Measurements from ENCODE around the gene CNRIP1. TPM values are rescaled to one million over a fixed set of nuclear protein-coding genes. Genes with fewer than 3 reads are reported as not detected.

The CNRIP1 gene
- total RNA-seq, 2 experiments from 2014 or later = not detected

DNA sequence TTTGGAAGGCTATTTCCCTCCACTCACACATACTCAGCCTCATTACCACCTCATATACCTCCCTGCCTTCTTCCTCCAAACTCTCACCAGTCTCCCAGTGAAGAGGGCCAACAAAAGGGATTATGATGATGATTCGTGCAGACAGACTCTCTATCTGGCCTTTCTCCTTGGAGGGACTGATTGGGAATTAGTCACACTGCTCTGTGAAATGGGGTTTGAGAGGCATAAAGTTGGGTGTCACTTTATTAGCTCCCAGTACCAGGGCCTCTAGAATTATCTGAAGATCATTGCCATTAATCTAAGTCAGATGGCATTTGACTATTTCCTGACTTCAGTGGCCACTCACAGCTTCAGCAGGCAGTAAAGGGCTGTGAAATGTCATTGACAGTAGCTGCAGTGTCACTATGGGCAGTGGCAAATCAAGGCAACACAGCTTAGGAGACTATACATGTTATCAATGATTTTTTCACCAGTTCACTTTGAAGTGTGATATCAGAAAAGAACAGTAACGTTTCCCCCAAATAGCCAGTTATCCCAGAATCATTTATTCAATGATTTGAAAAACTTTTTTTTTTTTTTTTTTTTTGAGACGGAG lies 17.4 kb downstream of the CNRIP1 start:
- no peaks in the 10 kb centered on the region for H3K9me3 Mint-ChIP-seq
- no peaks in the 10 kb centered on the region for H3K4me1 Mint-ChIP-seq
- DNase-seq = no peak
- POLR2A ChIA-PET = no interaction called here
- no peak overlapping the region for H3K4me3 Mint-ChIP-seq
- peaks cover 12% of the 10 kb centered on the region for H3K27me3 Mint-ChIP-seq
- H3K27ac Mint-ChIP-seq = no peak overlapping the region
- H3K36me3 Mint-ChIP-seq (ENCODE audit: low read depth) = no peaks in the 10 kb centered on the region
- CTCF ChIA-PET = interaction anchor here (0.7 to 1.6 kb wide), 2 partner anchors 10 to 137 kb away, joined by 3 to 4 read pairs; no protein-coding TSS in a partner anchor

DNA sequence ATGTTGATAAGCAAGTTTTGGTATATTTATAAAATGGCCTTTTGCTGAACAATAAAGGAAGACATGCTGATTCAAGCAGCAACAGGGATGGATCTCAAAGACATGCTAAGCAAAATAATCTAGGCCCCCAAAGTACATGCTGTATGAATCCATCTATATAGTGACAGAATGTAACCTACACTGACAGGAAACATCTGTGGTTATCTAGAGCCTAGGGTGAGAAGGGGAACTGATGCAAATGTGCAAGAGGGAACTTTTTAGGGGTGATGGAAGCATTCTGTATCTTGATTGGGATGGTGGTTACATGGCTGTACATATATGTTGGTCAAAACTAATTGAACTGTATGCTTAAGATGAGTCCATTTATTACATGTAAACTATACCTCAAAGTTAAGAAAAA lies 24.2 kb downstream of the CNRIP1 start:
- H3K4me1 Mint-ChIP-seq = no peaks in the 10 kb centered on the region
- no peaks in the 10 kb centered on the region for H3K9me3 Mint-ChIP-seq
- DNase-seq = no peak
- no peaks in the 10 kb centered on the region for H3K36me3 Mint-ChIP-seq (ENCODE audit: low read depth)
- H3K4me3 Mint-ChIP-seq = no peak overlapping the region
- peaks cover 6% of the 10 kb centered on the region for H3K27me3 Mint-ChIP-seq
- ChIA-PET POLR2A (no interaction called here), CTCF (interaction anchor here (1.7 to 3.1 kb wide), 3 partner anchors 10 to 174 kb away, joined by 3 to 11 read pairs (median 9); no protein-coding TSS in a partner anchor)
- H3K27ac Mint-ChIP-seq = no peak overlapping the region

DNA sequence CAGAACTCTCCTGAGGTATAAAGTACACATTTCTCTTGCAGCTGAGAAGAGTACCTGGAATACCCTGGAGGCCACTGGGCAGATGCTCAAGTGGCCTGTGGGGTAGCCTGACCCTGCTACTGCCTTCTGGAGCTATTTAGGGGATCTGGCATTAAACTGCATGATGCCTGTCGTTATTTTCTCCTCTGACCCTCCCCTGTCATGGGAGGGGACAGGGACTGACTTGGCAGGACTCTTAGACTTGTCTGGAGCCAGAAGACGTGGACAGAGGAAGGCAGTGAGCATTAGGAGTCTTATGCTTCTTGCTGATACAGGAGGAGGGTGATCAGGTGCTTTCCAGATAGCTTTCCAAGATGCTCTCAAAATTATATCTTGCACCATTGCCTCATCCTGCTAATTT lies 24.8 kb downstream of the CNRIP1 start:
- no peaks in the 10 kb centered on the region for H3K36me3 Mint-ChIP-seq (ENCODE audit: low read depth)
- H3K9me3 Mint-ChIP-seq = no peaks in the 10 kb centered on the region
- CTCF ChIA-PET = interaction anchor here (1.4 to 3.1 kb wide), 4 partner anchors 11 to 173 kb away, joined by 3 to 11 read pairs (median 6); no protein-coding TSS in a partner anchor
- no peak overlapping the region for H3K27ac Mint-ChIP-seq
- DNase-seq = no peak
- no peaks in the 10 kb centered on the region for H3K4me1 Mint-ChIP-seq
- H3K4me3 Mint-ChIP-seq = no peak overlapping the region
- peaks cover 6% of the 10 kb centered on the region for H3K27me3 Mint-ChIP-seq
- POLR2A ChIA-PET = no interaction called here

DNA sequence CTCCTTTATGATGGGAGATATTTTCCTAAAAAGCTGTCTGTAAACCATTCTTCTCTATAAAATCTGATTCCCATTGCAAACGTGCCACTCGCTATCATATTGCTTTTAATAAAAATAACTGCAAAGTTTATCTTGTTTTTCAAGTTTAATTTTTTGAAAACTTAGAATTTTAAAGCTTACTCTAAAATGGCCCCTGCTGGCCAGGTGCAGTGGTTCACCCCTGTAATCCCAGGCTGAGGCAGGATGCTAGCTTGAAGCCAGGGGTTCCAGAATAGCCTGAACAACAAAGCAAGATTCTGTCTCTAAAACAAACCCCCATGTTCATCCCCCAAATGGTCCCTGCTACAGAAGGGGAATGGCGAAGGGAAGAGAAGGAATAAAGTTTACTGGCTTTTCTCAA lies 25.6 kb downstream of the CNRIP1 start:
- DNase-seq = no peak
- ChIA-PET POLR2A (no interaction called here), CTCF (interaction anchor here (1.1 to 3.1 kb wide), 4 partner anchors 11 to 172 kb away, joined by 3 to 11 read pairs (median 4); no protein-coding TSS in a partner anchor)
- H3K27me3 Mint-ChIP-seq = peaks cover 3% of the 10 kb centered on the region
- no peak overlapping the region for H3K27ac Mint-ChIP-seq
- no peaks in the 10 kb centered on the region for H3K36me3 Mint-ChIP-seq (ENCODE audit: low read depth)
- H3K4me1 Mint-ChIP-seq = no peaks in the 10 kb centered on the region
- H3K9me3 Mint-ChIP-seq = no peaks in the 10 kb centered on the region
- H3K4me3 Mint-ChIP-seq = no peak overlapping the region

DNA sequence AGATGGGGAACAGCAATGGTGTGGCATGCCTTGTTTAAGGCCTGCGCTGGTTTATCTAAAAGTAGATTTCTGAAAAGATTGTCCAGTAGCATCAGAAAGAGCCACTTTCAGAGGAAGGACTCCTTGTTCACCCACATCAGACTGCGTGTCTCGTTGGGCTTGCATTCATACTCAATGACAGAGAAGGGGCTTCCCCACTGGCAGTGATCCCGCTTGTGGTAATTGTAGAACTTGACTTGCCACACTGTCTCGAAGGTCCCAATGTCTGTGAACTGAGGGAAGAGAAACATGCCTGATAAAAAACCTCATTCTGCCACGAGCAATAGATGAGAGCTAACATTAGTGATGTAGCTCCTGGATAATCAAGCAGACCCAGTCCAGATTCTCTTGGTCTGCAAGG lies 26.0 kb downstream of the CNRIP1 start:
- Mint-ChIP-seq H3K4me3 (no peak overlapping the region), H3K27me3 (peaks cover 3% of the 10 kb centered on the region), H3K9me3 (no peaks in the 10 kb centered on the region), H3K27ac (no peak overlapping the region), H3K36me3 (ENCODE audit: low read depth) (no peaks in the 10 kb centered on the region), H3K4me1 (no peaks in the 10 kb centered on the region)
- CTCF ChIA-PET = interaction anchor here (1.1 to 3.1 kb wide), 5 partner anchors 10 to 173 kb away, joined by 3 to 11 read pairs (median 4); no protein-coding TSS in a partner anchor
- DNase-seq = no peak
- POLR2A ChIA-PET = no interaction called here

DNA sequence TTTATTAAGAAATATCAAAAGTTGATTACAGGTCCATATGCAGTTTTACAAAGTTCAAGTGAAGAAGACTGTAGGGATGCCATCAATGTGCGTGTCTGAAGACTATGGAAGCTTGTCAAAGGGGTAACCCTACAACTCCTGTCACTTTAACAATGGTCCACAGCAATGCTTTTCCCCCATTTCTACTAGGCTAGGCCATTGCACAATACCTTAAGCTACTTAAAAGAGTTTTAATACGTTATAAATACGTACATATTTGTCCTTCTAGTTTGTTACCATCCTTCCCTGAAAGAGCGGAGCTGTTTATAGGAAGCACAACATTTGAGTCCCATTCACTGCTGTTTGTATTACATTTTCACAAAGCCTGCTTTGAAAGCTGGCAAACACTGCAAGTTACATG lies 26.7 kb downstream of the CNRIP1 start:
- POLR2A ChIA-PET = no interaction called here
- no peak for DNase-seq
- H3K27me3 Mint-ChIP-seq = peaks cover 7% of the 10 kb centered on the region
- no peak overlapping the region for H3K27ac Mint-ChIP-seq
- no peak overlapping the region for H3K4me3 Mint-ChIP-seq
- H3K36me3 Mint-ChIP-seq (ENCODE audit: low read depth) = no peaks in the 10 kb centered on the region
- H3K9me3 Mint-ChIP-seq = no peaks in the 10 kb centered on the region
- CTCF ChIA-PET = interaction anchor here (0.6 to 2.4 kb wide), 11 partner anchors 10 to 173 kb away, joined by 3 to 20 read pairs (median 4); no protein-coding TSS in a partner anchor
- H3K4me1 Mint-ChIP-seq = no peaks in the 10 kb centered on the region

DNA sequence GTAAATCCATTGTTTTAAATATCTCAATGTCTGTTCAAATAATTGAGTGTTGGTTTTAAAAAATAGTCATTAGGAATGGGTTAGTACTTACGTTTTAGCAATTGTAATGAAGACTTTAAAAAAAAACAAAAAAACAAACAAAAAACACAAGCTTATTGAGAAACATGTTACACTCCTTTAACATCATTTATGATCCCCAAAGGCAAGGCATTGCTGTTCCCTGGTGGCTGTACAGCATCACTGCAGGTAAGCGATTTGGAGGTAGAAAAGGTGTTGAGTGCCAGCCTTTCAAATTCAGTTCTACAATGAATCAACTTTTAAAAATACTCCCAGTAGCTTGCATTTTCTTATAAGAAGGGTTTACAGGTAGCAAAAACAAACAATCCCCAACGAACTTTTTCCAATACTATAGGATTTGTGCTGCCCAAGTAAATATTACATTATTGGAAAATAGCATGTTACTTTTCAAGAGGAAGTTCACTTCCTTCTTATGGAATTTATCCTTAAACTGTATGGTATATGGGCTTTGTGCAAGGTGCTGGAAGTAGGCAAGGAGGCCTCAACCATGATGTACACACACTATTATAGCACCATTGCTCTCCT lies 27.5 kb downstream of the CNRIP1 start:
- Mint-ChIP-seq H3K4me1 (no peaks in the 10 kb centered on the region), H3K27me3 (peaks cover 12% of the 10 kb centered on the region), H3K4me3 (no peak overlapping the region), H3K9me3 (no peaks in the 10 kb centered on the region), H3K36me3 (ENCODE audit: low read depth) (no peaks in the 10 kb centered on the region), H3K27ac (no peak overlapping the region)
- no peak for DNase-seq
- CTCF ChIA-PET = interaction anchor here (0.6 to 2.4 kb wide), 23 partner anchors 9 to 230 kb away, joined by 3 to 20 read pairs (median 4); partner anchors contain the start of gene C1D
- POLR2A ChIA-PET = interaction anchor here (0.9 kb wide), 1 partner anchor 9 kb away, joined by 3 read pairs; no protein-coding TSS in a partner anchor

DNA sequence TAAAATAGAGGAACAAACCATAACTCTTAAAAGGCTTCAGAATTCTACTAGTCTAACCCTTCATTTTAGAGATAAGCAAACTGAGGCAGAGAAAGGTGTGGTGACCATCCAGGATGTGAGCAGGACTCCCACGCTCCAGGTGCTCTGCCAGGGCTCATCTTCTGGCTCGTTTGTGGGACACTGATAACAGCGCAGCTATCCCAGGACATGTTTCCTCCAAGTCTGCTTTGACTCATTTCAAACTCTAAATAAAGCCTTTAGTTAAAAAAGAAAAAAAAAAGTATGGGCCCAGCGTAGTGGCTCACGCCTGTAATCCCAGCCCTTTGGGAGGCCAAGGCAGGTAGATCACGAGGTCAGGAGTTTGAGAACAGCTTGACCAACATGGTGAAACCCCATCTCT lies 28.4 kb downstream of the CNRIP1 start:
- POLR2A ChIA-PET = interaction anchor here (0.9 kb wide), 1 partner anchor 8 kb away, joined by 3 read pairs; no protein-coding TSS in a partner anchor
- Mint-ChIP-seq H3K27ac (no peak overlapping the region), H3K27me3 (peaks cover 14% of the 10 kb centered on the region), H3K9me3 (no peaks in the 10 kb centered on the region), H3K4me1 (no peaks in the 10 kb centered on the region), H3K4me3 (no peak overlapping the region), H3K36me3 (ENCODE audit: low read depth) (no peaks in the 10 kb centered on the region)
- DNase-seq = no peak
- CTCF ChIA-PET = interaction anchor here (0.8 to 2.4 kb wide), 8 partner anchors 9 to 169 kb away, joined by 3 to 20 read pairs (median 6); no protein-coding TSS in a partner anchor

DNA sequence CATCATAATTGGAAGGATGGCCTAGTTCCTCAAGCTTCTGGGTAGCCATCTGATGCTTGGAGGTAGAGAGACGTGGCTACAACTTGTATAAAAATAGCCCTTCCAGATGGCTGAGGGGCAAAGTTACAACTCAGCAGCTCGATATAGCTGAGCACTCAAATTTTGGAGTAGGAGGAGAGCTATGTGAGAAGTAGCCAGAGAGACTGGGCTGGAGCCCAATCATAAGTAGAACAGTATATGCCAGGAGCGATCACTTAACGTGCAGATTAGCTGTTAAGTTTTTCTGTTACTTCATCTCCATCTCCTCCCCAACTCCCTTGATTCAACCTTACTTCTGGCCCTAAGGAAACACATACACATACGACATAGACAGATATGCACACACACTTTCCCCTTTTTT lies 28.8 kb downstream of the CNRIP1 start:
- no peaks in the 10 kb centered on the region for H3K36me3 Mint-ChIP-seq (ENCODE audit: low read depth)
- H3K27ac Mint-ChIP-seq = no peak overlapping the region
- ChIA-PET POLR2A (no interaction called here), CTCF (interaction anchor here (0.8 to 2.4 kb wide), 7 partner anchors 8 to 169 kb away, joined by 4 to 9 read pairs (median 5); no protein-coding TSS in a partner anchor)
- no peak for DNase-seq
- no peaks in the 10 kb centered on the region for H3K9me3 Mint-ChIP-seq
- H3K27me3 Mint-ChIP-seq = peaks cover 17% of the 10 kb centered on the region
- H3K4me1 Mint-ChIP-seq = no peaks in the 10 kb centered on the region
- H3K4me3 Mint-ChIP-seq = no peak overlapping the region

DNA sequence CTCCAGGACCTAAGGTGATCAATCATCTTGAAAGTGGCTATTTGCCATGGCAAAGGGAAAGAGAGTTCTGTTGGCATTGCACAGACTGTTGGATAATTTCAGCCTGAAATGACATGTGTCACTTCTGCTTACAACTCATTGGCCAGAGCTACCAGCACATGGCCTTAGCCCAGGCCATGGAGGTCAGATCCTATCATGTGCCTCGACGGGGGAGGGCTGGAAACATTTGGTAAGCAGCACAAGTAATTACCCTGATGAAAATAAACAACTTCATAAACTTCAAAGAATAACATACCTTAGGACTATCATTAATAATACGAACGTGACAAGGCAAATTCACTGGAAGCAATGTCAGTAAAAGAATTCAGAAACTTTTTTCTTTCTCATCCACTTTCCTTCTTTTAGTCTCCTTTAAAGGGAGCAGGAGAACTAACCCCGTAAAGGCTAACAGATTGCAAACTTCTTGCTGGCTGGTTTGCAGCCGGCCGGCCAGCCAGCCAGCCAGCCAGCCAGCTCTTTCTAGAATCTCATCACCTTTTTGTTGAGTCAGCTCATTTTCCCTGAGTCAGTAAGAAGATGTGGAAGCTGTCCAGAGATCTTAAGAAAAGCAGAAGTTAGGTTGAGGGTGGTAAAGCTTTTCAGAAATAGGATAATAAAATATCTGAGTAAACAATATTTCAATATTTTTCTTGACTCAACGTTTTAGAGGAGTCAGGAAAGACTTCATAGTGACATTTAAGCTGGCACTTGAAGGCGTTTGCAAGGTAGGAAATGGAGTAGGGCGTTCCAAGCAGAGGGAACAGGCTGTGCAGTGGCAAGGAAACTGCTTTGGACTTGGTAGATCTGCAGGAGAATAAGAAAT lies 31.9 kb downstream of the CNRIP1 start:
- CTCF ChIA-PET = interaction anchor here (0.7 to 1.1 kb wide), 2 partner anchors 91 to 154 kb away, joined by 3 read pairs; no protein-coding TSS in a partner anchor
- H3K27me3 Mint-ChIP-seq = peaks cover 23% of the 10 kb centered on the region
- H3K27ac Mint-ChIP-seq = no peak overlapping the region
- no peaks in the 10 kb centered on the region for H3K36me3 Mint-ChIP-seq (ENCODE audit: low read depth)
- DNase-seq = no peak
- H3K9me3 Mint-ChIP-seq = no peaks in the 10 kb centered on the region
- POLR2A ChIA-PET = no interaction called here
- H3K4me1 Mint-ChIP-seq = no peaks in the 10 kb centered on the region
- H3K4me3 Mint-ChIP-seq = no peak overlapping the region

DNA sequence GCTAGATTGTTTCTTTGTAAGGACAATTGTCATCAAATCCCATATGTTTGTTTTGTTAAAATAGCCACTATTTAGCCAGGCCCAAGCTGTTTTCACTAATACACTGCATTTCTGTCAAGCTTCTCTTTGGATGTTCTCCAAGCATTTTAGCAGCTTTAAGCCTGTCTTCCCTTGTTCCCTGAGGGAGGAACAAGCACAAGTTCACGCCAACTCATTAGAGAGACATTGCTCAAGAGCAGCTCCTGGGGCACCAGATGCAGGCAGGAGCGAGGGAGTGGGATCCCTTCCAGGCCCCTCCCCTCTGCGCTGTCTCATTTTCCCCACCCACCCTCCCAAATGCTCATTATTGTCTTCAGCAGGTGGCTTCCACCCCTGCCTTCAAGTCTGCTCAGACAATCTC lies 34.9 kb downstream of the CNRIP1 start:
- CTCF ChIA-PET = interaction anchor here (0.6 to 4.2 kb wide), 6 partner anchors 72 to 251 kb away, joined by 3 to 23 read pairs (median 4); no protein-coding TSS in a partner anchor

DNA sequence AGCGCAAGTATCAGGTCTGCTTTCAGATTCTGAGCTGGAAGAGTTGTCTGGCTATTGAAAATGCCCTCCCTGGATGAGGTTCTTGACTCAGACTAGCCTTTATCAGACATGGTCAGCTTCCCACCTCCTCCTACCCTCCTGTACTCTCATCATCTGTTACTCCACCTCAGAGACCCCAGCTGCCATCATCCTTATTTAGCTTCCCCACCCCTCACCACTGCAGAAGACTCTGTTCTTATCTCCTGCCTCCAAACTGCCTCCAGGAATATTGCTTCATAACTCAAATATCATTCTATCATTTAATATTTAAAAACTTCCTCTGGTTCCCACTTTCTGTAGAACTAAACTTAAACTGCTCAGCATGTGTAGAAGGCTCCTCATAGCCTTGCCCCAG lies 36.3 kb downstream of the CNRIP1 start:
- no peak overlapping the region for H3K4me3 Mint-ChIP-seq
- H3K36me3 Mint-ChIP-seq (ENCODE audit: low read depth) = no peaks in the 10 kb centered on the region
- no peaks in the 10 kb centered on the region for H3K9me3 Mint-ChIP-seq
- POLR2A ChIA-PET = interaction anchor here (0.6 kb wide), 1 partner anchor 8 kb away, joined by 3 read pairs; no protein-coding TSS in a partner anchor
- DNase-seq = no peak
- H3K4me1 Mint-ChIP-seq = no peaks in the 10 kb centered on the region
- CTCF ChIA-PET = interaction anchor here (0.6 to 4.2 kb wide), 22 partner anchors 8 to 170 kb away, joined by 3 to 41 read pairs (median 3); partner anchors contain the start of gene PNO1
- H3K27me3 Mint-ChIP-seq = peaks cover 24% of the 10 kb centered on the region
- H3K27ac Mint-ChIP-seq = no peak overlapping the region

More for the DNA sequence above, 34.9 kb downstream of the CNRIP1 start:
- POLR2A ChIA-PET = interaction anchor here (0.7 to 0.9 kb wide), 2 partner anchors 33 to 40 kb away, joined by 3 read pairs; partner anchors contain the start of gene PPP3R1
- H3K27me3 Mint-ChIP-seq = peaks cover 27% of the 10 kb centered on the region
- no peaks in the 10 kb centered on the region for H3K36me3 Mint-ChIP-seq (ENCODE audit: low read depth)
- H3K4me3 Mint-ChIP-seq = no peak overlapping the region
- no peaks in the 10 kb centered on the region for H3K4me1 Mint-ChIP-seq
- DNase-seq = no peak
- no peaks in the 10 kb centered on the region for H3K9me3 Mint-ChIP-seq
- H3K27ac Mint-ChIP-seq = no peak overlapping the region
